Thyroid gland (tissue), 4 donors: ENCODE results near the gene CSNK1D.

ENCODE experiments used
- CTCF ChIP-seq, 6 experiments: fragments of 200-600 bp in 3 of 6; fragments of 450-650 bp in 3 of 6; sonication (generic) in 3 of 6; IDR thresholded peaks; one replicate each; pipeline ENCODE4 v1.5.1; 2016 to 2019; ENCODE audit warnings: antibody characterized with exemption in 6 of 6, mild to moderate bottlenecking in 2 of 6, inconsistent platforms in 1 of 6, moderate library complexity in 1 of 6
- POLR2A ChIP-seq, 2 donors: fragments of 450-650 bp; IDR thresholded peaks; one replicate each; pipeline ENCODE4 v1.6.1; 2017; ENCODE audit warnings: antibody characterized with exemption in 2 of 2, mild to moderate bottlenecking in 2 of 2, moderate library complexity in 1 of 2

DNA sequence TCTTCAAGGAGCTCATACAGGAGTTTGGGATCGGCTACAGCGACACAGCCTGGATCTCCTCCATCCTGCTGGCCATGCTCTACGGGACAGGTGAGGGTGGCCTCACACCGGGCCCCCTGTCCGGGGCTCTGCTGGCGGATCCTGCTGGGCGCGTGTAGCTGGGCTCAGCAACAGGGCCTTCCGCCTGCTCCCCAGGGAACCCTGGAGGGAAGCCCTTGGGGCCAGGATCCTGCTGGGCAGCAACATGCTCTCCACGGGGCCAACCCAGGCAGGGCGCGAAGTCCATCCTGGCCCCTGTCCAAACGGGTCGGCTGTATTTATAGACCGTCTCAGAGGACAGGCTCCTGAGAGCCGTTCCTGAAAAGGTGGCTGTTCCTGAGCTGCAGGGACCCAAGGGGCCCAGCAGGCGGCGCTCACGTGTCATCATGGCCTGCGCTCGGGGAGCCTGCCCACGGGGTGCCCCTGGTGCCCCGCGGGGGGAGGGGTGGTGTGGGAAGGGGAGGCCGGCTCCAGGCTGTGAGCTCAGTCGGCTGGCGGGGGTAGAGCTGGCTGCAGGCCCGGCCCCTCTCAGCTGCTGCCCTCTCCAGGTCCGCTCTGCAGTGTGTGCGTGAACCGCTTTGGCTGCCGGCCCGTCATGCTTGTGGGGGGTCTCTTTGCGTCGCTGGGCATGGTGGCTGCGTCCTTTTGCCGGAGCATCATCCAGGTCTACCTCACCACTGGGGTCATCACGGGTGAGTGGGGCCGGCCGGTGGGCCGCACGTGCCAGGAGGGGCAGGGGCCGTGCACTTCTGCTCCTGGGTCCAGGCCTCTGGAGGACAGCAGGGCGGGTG is 37.1 kb downstream of the CSNK1D start:
- TF ChIP-seq CTCF (IDR thresholded peaks at IDR 0.05): peak; percentile 89 to 97 (median 94)
- TF ChIP-seq POLR2A (IDR thresholded peaks at IDR 0.05): no peak
